H9 (cell line): ENCODE data around the gene MUC5B. TPM values are rescaled to one million over a fixed set of nuclear protein-coding genes. Genes with fewer than 3 reads are reported as not detected.
A peak's percentile ranks its signal among the peaks of the same experiment; 100 is the strongest.

ENCODE experiments used
- DNase-seq: peaks from one replicate; pipeline ENCODE4 v3.0.0-alpha.2; 2017
- H2AFZ ChIP-seq: one replicate; pipeline ENCODE4 v1.6.1; 2013; ENCODE audit warnings: mild to moderate bottlenecking, low read length, control low read depth, moderate library complexity
- H2AK5ac ChIP-seq: 2 replicates; pipeline ENCODE4 v1.6.1; 2013; ENCODE audit warnings: low read length, control low read depth, mixed read lengths; ENCODE audit not compliant: insufficient read length
- H2BK120ac ChIP-seq: one replicate; pipeline ENCODE4 v1.6.1; 2013; ENCODE audit warnings: low read depth, mild to moderate bottlenecking, low read length, control low read depth, inconsistent platforms; ENCODE audit not compliant: poor library complexity, severe bottlenecking
- H2BK12ac ChIP-seq: 2 replicates; pipeline ENCODE4 v1.6.1; 2013; ENCODE audit warnings: low read length, control low read depth, mixed read lengths, low read depth; ENCODE audit not compliant: insufficient read length
- H2BK15ac ChIP-seq: 2 replicates; pipeline ENCODE4 v1.6.1; 2013; ENCODE audit warnings: low read depth, low read length, control low read depth
- H2BK20ac ChIP-seq: one replicate; pipeline ENCODE4 v1.6.1; 2013; ENCODE audit warnings: low read depth, mild to moderate bottlenecking, low read length, control low read depth, inconsistent platforms; ENCODE audit not compliant: poor library complexity, severe bottlenecking
- H2BK5ac ChIP-seq: 2 replicates; pipeline ENCODE4 v1.6.1; 2013; ENCODE audit warnings: low read length, control low read depth, mixed read lengths; ENCODE audit not compliant: insufficient read length
- H3K14ac ChIP-seq: 2 replicates; pipeline ENCODE4 v1.6.1; 2013; ENCODE audit warnings: low read length, control low read depth; ENCODE audit not compliant: insufficient read depth
- H3K18ac ChIP-seq: 2 replicates; pipeline ENCODE4 v1.6.1; 2013; ENCODE audit warnings: low read depth, mild to moderate bottlenecking, mixed read lengths, low read length, control low read depth; ENCODE audit not compliant: insufficient read length
- H3K23ac ChIP-seq: 2 replicates; pipeline ENCODE4 v1.6.1; 2013; ENCODE audit warnings: low read length, control low read depth, mixed read lengths, low read depth; ENCODE audit not compliant: insufficient read length
- H3K23me2 ChIP-seq: 2 replicates; pipeline ENCODE4 v1.6.1; 2013; ENCODE audit warnings: low read depth, mild to moderate bottlenecking, mixed read lengths, low read length, control low read depth; ENCODE audit not compliant: insufficient read length, poor library complexity, severe bottlenecking
- H3K27ac ChIP-seq: 2 replicates; pipeline ENCODE4 v1.5.1; 2013; ENCODE audit warnings: low read length, control low read depth, mixed read lengths, low read depth; ENCODE audit not compliant: insufficient read length
- H3K27me3 ChIP-seq: 2 replicates; pipeline ENCODE4 v1.6.1; 2013; ENCODE audit warnings: low read length, control low read depth, inconsistent platforms; ENCODE audit not compliant: insufficient read depth
- H3K4ac ChIP-seq: 2 replicates; pipeline ENCODE4 v1.6.1; 2013; ENCODE audit warnings: low read depth, mild to moderate bottlenecking, control low read depth, inconsistent platforms, low read length, moderate library complexity
- H3K4me1 ChIP-seq: 2 replicates; pipeline ENCODE4 v1.6.1; 2013; ENCODE audit warnings: low read length, control low read depth, inconsistent platforms; ENCODE audit not compliant: insufficient read depth
- H3K4me2 ChIP-seq: 2 replicates; pipeline ENCODE4 v1.6.1; 2013; ENCODE audit warnings: low read length, control low read depth, mixed read lengths; ENCODE audit not compliant: insufficient read length, insufficient read depth
- H3K56ac ChIP-seq: 2 replicates; pipeline ENCODE4 v1.6.1; 2013; ENCODE audit warnings: low read depth, mild to moderate bottlenecking, mixed read lengths, low read length, control low read depth; ENCODE audit not compliant: insufficient read length
- H3K79me1 ChIP-seq: 2 replicates; pipeline ENCODE4 v1.6.1; 2013; ENCODE audit warnings: low read depth, mild to moderate bottlenecking, moderate library complexity, low read length, control low read depth, inconsistent platforms; ENCODE audit not compliant: insufficient read depth, poor library complexity, severe bottlenecking
- H3K79me2 ChIP-seq: 2 replicates; pipeline ENCODE4 v1.6.1; 2013; ENCODE audit warnings: low read length, control low read depth, inconsistent platforms; ENCODE audit not compliant: insufficient read depth
- H3K9ac ChIP-seq: 2 replicates; pipeline ENCODE4 v1.6.1; 2013; ENCODE audit warnings: low read length, control low read depth, mixed read lengths; ENCODE audit not compliant: insufficient read length; ENCODE audit errors: extremely low read depth
- H3K9me3 ChIP-seq: one replicate; pipeline ENCODE4 v1.6.1; 2013; ENCODE audit warnings: low read depth, low read length, inconsistent platforms; ENCODE audit not compliant: control insufficient read depth
- H3T11ph ChIP-seq: one replicate; pipeline ENCODE4 v1.6.1; 2013; ENCODE audit warnings: mild to moderate bottlenecking, low read length, control low read depth, inconsistent platforms
- H4K20me1 ChIP-seq: one replicate; pipeline ENCODE4 v1.6.1; 2013; ENCODE audit not compliant: control insufficient read depth, insufficient read length, insufficient read depth
- H4K5ac ChIP-seq: 2 replicates; pipeline ENCODE4 v1.6.1; 2013; ENCODE audit warnings: low read depth, mild to moderate bottlenecking, mixed read lengths, low read length, control low read depth; ENCODE audit not compliant: insufficient read length
- H4K8ac ChIP-seq: replicated peaks from 2 replicates; pipeline ENCODE4 v1.6.1; 2013; ENCODE audit warnings: low read length, control low read depth, mixed read lengths, low read depth; ENCODE audit not compliant: insufficient read length
- H4K91ac ChIP-seq: 2 replicates; pipeline ENCODE4 v1.6.1; 2013; ENCODE audit warnings: low read depth, mild to moderate bottlenecking, moderate library complexity, mixed read lengths, low read length, control low read depth; ENCODE audit not compliant: insufficient read length
- H3K27ac Mint-ChIP-seq, 3 experiments: 2 replicates in 2 of 3; 3 replicates in 1 of 3; pipeline ENCODE4 v1.8.0; 2020 to 2021; ENCODE audit warnings: mixed read lengths in 3 of 3, mild to moderate bottlenecking in 1 of 3, moderate library complexity in 1 of 3
- H3K27me3 Mint-ChIP-seq: 2 replicates; pipeline ENCODE4 v1.8.0; 2021; ENCODE audit warnings: low read depth, mild to moderate bottlenecking, moderate library complexity, mixed read lengths
- H3K36me3 Mint-ChIP-seq, 3 experiments: 2 replicates in 2 of 3; 3 replicates in 1 of 3; pipeline ENCODE4 v1.8.0; 2020 to 2021; ENCODE audit warnings: low read depth in 3 of 3, mixed read lengths in 3 of 3; ENCODE audit not compliant: insufficient read depth in 1 of 3
- H3K4me1 Mint-ChIP-seq, 2 experiments: 2 replicates each; pipeline ENCODE4 v1.8.0; 2020; ENCODE audit warnings: mixed read lengths in 2 of 2
- H3K4me3 Mint-ChIP-seq, 2 experiments: 2 replicates in 1 of 2; 3 replicates in 1 of 2; pipeline ENCODE4 v1.8.0; 2020 to 2021; ENCODE audit warnings: mild to moderate bottlenecking in 2 of 2, mixed read lengths in 2 of 2, moderate library complexity in 1 of 2
- H3K9me3 Mint-ChIP-seq, 2 experiments: 2 replicates in 1 of 2; 3 replicates in 1 of 2; pipeline ENCODE4 v1.8.0; 2020; ENCODE audit warnings: mild to moderate bottlenecking in 2 of 2, mixed read lengths in 2 of 2, moderate library complexity in 1 of 2
- WGBS: extraction: QIAGEN DNeasy Blood & Tissue Kit; methylation state at CpG from one replicate; pipeline ENCODE4 v1.1.7; 2013; ENCODE audit warnings: missing lambda C conversion rate, low lambda C conversion rate, mixed read lengths; ENCODE audit not compliant: insufficient read length; ENCODE audit errors: extremely low coverage; 5-methylcytosine and 5-hydroxymethylcytosine counted together
- total RNA-seq: library from RNA; stranded (reverse); gene quantifications from 2 replicates; pipeline ENCODE4 v1.2.1, GENCODE V29; 2021
- TF ChIP-seq, protein P1 (sequence below): fragments of 200-600 bp; sonication (generic); conservative IDR thresholded peaks from 3 replicates; pipeline ENCODE4 v1.8.0; 2021; ENCODE audit warnings: antibody characterized with exemption, mild to moderate bottlenecking

Gene MUC5B
- total RNA-seq, 1 experiment from 2014 or later, result not detected

DNA sequence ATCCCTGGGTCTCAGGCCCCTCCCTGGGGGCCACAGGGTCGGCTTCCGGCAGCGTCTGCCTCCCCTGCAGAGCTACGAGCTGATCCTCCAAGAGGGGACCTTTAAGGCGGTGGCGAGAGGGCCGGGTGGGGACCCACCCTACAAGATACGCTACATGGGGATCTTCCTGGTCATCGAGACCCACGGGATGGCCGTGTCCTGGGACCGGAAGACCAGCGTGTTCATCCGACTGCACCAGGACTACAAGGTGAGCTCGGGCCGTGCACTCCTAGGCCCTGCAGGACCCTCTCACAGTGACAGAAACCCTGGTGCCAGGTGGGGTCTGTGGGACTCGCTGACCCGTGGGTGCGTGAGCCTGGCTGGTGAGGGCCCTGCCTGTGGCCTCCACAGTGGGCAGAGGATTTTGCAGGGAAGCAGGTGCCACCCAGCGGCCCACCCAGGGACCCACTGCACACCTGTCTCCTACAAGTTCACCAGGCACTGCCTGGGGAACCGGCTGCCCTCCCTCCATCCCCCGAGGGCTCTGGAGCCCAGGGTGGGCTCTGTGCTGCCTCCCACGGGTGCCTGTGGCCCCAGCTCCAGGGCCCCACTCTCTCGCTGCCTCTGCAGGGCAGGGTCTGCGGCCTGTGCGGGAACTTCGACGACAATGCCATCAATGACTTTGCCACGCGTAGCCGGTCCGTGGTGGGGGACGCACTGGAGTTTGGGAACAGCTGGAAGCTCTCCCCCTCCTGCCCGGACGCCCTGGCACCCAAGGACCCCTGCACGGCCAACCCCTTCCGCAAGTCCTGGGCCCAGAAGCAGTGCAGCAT, 13.7 kb downstream of the MUC5B start:
- Mint-ChIP-seq H3K27me3 (peaks cover 3% of the 10 kb centered on the region), H3K27ac (no peak overlapping the region), H3K4me3 (no peak overlapping the region), H3K4me1 (no peaks in the 10 kb centered on the region), H3K36me3 (no peaks in the 10 kb centered on the region), H3K9me3 (peaks cover 4% of the 10 kb centered on the region in 2 experiments; a peak in 3 of 5 replicates)
- Histone ChIP-seq H3K27ac (no peak overlapping the region), H3K79me1 (no peaks in the 10 kb centered on the region), H3T11ph (no peak overlapping the region), H3K9me3 (no peaks in the 10 kb centered on the region), H4K5ac (no peak overlapping the region), H4K8ac (no peak overlapping the region), H2BK20ac (no peak overlapping the region), H4K20me1 (no peaks in the 10 kb centered on the region), H3K56ac (no peak overlapping the region), H3K4me2 (no peak overlapping the region), H2AK5ac (no peak overlapping the region), H3K4me1 (no peaks in the 10 kb centered on the region), H2BK120ac (no peak overlapping the region), H2BK15ac (no peak overlapping the region), H2BK5ac (no peak overlapping the region), H3K4ac (no peak overlapping the region), H3K9ac (no peak overlapping the region), H3K23ac (no peak overlapping the region), H3K18ac (no peak overlapping the region), H3K23me2 (no peaks in the 10 kb centered on the region), H4K91ac (no peak overlapping the region), H2BK12ac (no peak overlapping the region), H3K14ac (no peak overlapping the region), H3K27me3 (no peaks in the 10 kb centered on the region), H3K79me2 (no peaks in the 10 kb centered on the region), H2AFZ (no peak overlapping the region)
- DNase-seq, result peak; percentile 22
- WGBS, result no CpG with 5 or more reads among the region's 37 CpGs
- TF ChIP-seq, protein P1, sequence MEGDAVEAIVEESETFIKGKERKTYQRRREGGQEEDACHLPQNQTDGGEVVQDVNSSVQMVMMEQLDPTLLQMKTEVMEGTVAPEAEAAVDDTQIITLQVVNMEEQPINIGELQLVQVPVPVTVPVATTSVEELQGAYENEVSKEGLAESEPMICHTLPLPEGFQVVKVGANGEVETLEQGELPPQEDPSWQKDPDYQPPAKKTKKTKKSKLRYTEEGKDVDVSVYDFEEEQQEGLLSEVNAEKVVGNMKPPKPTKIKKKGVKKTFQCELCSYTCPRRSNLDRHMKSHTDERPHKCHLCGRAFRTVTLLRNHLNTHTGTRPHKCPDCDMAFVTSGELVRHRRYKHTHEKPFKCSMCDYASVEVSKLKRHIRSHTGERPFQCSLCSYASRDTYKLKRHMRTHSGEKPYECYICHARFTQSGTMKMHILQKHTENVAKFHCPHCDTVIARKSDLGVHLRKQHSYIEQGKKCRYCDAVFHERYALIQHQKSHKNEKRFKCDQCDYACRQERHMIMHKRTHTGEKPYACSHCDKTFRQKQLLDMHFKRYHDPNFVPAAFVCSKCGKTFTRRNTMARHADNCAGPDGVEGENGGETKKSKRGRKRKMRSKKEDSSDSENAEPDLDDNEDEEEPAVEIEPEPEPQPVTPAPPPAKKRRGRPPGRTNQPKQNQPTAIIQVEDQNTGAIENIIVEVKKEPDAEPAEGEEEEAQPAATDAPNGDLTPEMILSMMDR, result no peak
